ENCODE measurements around the gene POLR2H.
"Not testable (repeated sequence)": the region's sequence is repeated elsewhere in the genome, so short reads cannot be mapped to it uniquely, and the experiment has no call there.

Gene POLR2H

GRCh38 chr3:184336547-184337398 lies 24.7 kb upstream of the POLR2H start:
- DNase-seq, result peak; percentile 51

- peak; percentile 51 for DNase-seq
Observed at GRCh38 chr3:184337399-184337714, 24.2 kb upstream of the POLR2H start, which contains the start of gene FAM131A. Gene FAM131A (plus strand): TSS chr3:184337600. CDS start chr3:184337631, 31 bp downstream.

DNA sequence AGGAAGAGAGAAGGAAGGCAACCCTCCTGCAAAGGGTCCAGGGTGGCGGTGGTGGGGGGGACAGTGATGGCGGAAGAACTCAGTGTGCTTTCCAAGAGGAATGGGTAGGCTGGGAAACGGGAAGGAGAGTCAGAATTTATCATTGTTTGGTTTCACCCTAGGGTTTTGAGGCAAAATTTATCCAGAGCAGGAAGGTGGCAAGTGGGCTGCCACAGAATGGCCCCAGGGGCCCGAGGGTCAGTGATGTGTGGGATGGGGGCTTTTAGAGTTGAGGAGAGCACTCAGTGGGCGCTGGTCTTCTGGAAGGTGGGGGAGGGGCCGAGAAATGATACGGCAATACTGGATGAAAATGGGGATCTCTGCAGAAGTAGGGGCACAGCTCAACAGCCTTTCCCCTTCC lies 23.5 kb upstream of the POLR2H start:
- no peak for DNase-seq

GRCh38 chr3:184338511-184338945 lies 23.0 kb upstream of the POLR2H start:
- peak; percentile 66 for DNase-seq

DNA sequence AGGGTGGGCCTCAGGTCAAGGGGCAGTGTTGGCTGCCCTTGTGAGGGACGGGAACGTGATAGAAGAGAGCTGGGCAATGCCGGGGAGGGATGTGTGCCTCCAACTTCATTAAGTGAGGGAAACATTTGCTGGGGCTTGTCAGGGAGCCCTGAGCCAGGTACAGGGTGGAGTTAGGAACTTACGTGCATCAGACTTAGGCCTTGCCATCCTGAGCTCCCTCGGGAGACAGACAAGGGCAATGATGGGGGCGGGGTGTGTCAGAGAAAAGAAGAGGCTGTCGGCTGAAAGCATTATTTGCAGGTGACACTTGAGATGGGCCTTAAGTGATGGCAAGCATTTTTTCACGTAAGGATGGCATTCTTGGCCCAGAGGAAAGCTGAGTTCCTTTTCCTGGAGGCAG lies 22.5 kb upstream of the POLR2H start:
- no peak for DNase-seq

DNA sequence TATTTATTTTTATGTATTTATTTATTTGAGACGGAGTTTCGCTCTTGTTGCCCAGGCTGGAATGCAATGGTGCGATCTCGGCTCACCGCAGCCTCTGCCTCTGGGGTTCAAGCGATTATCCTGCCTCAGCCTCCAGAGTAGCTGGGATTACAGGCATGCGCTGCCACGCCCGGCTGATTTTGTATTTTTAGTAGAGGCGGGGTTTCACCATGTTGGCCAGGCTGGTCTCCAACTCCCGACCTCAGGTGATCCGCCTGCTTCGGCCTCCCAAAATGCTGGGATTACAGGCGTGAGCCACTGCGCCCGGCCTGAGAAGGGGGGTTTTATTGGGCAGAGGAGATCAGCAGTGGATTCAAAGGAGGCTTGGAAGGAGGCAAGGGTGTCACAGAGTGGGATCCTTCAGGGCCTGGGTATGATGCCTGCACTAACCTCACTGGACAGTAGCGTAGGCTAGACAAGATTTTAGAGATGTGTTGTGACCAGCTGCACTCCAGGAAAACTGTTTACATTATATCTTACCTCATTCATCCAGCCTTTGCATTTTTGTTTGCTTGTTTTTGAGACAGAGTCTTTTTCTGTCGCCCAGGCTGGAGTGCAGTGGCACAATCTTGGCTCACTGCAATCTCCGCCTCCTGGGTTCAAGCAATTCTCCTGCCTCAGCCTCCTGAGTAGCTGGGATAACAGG lies 21.9 kb upstream of the POLR2H start:
- not testable (repeated sequence) for DNase-seq

- no peak for DNase-seq
Observed at GRCh38 chr3:184341925-184342324, 19.6 kb upstream of the POLR2H start.

GRCh38 chr3:184343200-184343876 lies 18.2 kb upstream of the POLR2H start:
- no peak for DNase-seq

DNA sequence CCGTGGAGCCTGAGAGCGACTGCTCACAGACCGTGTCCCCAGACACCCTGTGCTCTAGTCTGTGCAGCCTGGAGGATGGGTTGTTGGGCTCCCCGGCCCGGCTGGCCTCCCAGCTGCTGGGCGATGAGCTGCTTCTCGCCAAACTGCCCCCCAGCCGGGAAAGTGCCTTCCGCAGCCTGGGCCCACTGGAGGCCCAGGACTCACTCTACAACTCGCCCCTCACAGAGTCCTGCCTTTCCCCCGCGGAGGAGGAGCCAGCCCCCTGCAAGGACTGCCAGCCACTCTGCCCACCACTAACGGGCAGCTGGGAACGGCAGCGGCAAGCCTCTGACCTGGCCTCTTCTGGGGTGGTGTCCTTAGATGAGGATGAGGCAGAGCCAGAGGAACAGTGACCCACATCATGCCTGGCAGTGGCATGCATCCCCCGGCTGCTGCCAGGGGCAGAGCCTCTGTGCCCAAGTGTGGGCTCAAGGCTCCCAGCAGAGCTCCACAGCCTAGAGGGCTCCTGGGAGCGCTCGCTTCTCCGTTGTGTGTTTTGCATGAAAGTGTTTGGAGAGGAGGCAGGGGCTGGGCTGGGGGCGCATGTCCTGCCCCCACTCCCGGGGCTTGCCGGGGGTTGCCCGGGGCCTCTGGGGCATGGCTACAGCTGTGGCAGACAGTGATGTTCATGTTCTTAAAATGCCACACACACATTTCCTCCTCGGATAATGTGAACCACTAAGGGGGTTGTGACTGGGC lies 16.8 kb upstream of the POLR2H start:
- no peak for DNase-seq

DNA sequence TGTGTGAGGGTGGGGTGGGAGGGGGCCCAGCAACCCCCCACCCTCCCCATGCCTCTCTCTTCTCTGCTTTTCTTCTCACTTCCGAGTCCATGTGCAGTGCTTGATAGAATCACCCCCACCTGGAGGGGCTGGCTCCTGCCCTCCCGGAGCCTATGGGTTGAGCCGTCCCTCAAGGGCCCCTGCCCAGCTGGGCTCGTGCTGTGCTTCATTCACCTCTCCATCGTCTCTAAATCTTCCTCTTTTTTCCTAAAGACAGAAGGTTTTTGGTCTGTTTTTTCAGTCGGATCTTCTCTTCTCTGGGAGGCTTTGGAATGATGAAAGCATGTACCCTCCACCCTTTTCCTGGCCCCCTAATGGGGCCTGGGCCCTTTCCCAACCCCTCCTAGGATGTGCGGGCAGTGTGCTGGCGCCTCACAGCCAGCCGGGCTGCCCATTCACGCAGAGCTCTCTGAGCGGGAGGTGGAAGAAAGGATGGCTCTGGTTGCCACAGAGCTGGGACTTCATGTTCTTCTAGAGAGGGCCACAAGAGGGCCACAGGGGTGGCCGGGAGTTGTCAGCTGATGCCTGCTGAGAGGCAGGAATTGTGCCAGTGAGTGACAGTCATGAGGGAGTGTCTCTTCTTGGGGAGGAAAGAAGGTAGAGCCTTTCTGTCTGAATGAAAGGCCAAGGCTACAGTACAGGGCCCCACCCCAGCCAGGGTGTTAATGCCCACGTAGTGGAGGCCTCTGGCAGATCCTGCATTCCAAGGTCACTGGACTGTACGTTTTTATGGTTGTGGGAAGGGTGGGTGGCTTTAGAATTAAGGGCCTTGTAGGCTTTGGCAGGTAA lies 16.0 kb upstream of the POLR2H start:
- no peak for DNase-seq

DNA sequence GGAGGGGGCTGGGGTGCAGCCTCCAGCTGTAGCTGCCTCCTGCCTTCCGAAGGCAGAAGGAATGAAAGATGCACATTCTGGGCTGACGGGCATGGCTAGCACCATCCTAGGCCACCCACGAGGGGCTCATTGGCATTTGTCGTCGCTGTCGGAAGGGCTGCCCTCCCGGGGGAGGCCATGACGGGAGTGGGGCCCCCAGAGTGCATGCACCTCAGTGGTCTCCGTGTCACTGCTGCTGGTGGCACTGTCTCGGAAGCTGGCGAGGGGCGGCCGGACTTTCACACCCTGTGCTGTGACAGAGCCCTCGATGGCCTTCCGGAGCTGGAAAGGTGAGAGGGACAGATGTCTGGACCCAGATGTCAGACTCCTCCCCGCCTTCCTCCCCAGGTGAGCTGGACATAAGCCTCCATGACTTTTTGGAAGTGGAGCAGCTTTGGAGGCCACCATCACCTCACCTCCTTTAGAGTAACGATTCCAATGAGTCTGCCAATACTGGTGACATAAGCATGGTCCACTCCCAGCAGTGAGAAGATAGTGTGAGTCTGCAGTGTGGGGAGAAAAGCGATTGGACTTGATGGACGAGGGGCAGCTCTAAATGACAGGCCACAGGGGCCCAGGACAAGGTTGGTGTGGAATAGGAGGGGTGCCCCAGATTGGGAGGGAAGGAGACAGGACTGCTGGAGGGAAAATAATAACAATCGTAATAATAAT lies 14.9 kb upstream of the POLR2H start:
- DNase-seq, result no peak

DNA sequence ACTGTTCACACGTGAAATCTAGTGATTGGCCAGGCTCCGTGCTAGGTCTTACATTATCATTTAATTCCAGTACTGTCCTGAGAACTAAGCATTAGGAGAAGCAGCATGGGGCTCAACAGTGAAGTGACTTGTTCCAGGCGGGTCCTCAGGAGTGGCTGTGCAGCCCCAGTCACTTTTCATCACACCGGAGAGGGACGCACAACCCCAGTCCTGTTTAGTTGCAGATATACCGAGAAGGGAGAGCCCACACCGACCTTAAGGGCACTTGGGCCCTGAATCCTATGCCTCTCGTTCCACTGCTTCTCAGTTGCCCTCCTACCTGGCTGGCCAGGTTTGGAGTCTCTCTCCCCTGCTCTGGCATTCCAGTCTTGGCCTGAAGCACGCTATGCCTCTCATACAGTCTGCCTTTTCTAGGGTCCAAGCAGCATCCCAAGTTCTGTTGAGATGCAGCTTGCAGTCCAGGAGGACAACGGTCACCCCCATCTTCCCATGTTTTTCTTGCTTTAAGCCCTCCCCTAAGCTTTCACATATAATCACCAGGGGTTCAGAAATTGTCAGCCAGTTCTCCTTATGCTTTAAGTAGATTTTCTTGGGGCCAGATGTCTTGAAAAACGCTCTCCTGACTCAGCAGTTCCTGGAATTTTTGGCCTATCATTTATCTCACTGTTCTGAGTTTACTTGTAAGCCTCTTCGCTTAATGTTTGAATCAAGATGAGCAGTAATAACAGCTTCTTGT lies 14.0 kb upstream of the POLR2H start:
- DNase-seq, result no peak

GRCh38 chr3:184348057-184348382 lies 13.5 kb upstream of the POLR2H start:
- no peak for DNase-seq

DNA sequence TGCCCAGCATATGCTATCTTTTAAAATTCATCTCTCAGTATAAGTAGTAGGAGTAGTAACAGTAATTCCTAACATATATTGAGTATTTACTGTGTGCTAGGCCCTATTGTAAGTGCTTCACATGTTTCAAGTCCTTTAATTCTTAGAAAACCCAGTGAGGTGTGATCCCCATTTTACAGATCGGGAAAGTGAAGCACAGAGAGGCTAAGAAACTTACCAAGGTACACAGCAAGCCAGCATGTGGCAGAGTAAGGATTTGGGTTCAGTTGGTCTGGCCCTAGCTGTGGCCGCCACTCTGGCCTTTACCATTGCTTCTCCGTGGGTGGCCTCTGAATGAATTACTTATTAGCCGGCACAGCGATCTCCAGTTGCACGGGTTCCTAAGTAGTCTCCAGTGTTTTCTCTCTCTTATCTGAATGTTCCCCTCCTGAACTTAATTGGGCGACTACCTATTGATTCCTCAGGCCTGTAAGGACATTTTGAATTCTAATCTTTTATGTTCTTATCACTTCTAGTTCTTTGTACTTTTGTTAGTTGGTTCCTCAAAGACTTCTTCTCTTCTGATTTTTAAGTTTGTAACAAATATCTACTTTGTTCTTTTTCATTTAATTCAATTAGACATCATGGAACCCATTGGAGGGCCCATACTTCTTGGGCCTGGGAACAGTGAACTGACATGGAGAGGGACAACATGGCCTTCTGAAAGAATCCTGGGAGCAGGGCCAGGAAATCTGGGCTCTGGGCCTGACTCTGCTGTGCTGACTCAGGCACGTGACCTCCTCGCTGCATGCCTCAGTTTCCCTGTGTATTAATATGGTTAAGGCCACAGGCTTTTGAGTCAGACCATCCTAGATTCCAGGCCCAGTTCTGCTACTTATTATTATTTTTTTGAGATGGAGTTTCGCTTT lies 11.7 kb upstream of the POLR2H start:
- no peak for DNase-seq

DNA sequence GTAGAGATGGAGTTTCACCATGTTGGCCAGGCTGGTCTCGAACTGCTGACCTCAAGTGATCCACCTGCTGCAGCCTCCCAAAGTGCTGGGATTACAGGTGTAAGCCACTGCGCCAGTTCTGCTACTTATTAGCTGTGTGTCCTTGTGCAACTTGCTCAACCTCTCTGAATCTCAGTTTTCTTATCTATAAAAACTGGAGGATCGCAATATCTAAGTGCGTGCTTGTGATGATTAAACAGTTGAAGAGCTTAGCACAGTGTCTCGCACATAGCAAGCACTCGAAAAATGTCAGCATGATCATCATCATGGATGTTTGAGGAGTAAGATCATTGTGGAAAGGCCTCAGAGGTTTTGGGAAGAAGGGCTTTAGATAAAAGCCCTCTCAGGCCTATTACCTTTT lies 10.9 kb upstream of the POLR2H start:
- no peak for DNase-seq

- DNase-seq, result no peak
Observed at GRCh38 chr3:184351511-184352148, 9.9 kb upstream of the POLR2H start.

GRCh38 chr3:184352149-184352785 lies 9.2 kb upstream of the POLR2H start:
- no peak for DNase-seq

GRCh38 chr3:184352897-184353545 lies 8.5 kb upstream of the POLR2H start:
- no peak for DNase-seq

Data from NCI-H446 treated with DMSO at 0.1 percent for 48 hours (cell line).